Spleen (tissue), 11 donors: ENCODE results near the gene CPLANE1. TPM values are rescaled to one million over a fixed set of nuclear protein-coding genes. Genes with fewer than 3 reads are reported as not detected.

ENCODE experiments used
- DNase-seq: peaks from one replicate; pipeline ENCODE4 v3.0.0-alpha.2; 2020
- H3K27ac ChIP-seq, 8 donors: fragments of 200-600 bp; sonication (generic) in 7 of 8; 1 replicate in 4 of 8; 2 replicates in 4 of 8; pipeline versions ENCODE4 v1.5.0 to v1.8.0; 2016 to 2021; ENCODE audit warnings: inconsistent platforms in 4 of 8, mild to moderate bottlenecking in 4 of 8, moderate library complexity in 1 of 8
- H3K27me3 ChIP-seq, 7 donors: fragments of 200-600 bp; sonication (generic) in 6 of 7; replicated peaks in 1 of 7; 1 replicate in 4 of 7; 2 replicates in 3 of 7; pipeline versions ENCODE4 v1.5.0 to v1.8.0; 2016 to 2021; ENCODE audit warnings: inconsistent platforms in 3 of 7, mild to moderate bottlenecking in 1 of 7
- H3K36me3 ChIP-seq, 6 donors: fragments of 200-600 bp; sonication (generic) in 5 of 6; 1 replicate in 4 of 6; 2 replicates in 2 of 6; pipeline versions ENCODE4 v1.5.0 to v1.8.0; 2016 to 2021; ENCODE audit warnings: inconsistent platforms in 2 of 6
- H3K4me1 ChIP-seq, 6 donors: fragments of 200-600 bp; sonication (generic) in 5 of 6; 1 replicate in 3 of 6; 2 replicates in 3 of 6; pipeline versions ENCODE4 v1.5.0 to v1.8.0; 2016 to 2021; ENCODE audit warnings: inconsistent platforms in 3 of 6
- H3K4me3 ChIP-seq, 8 donors: fragments of 200-600 bp; sonication (generic) in 7 of 8; 1 replicate in 4 of 8; 2 replicates in 4 of 8; pipeline versions ENCODE4 v1.5.0 to v1.8.0; 2016 to 2021; ENCODE audit warnings: inconsistent platforms in 4 of 8, mild to moderate bottlenecking in 4 of 8, moderate library complexity in 2 of 8
- H3K9me3 ChIP-seq, 8 donors: fragments of 200-600 bp; sonication (generic) in 7 of 8; 1 replicate in 4 of 8; 2 replicates in 4 of 8; pipeline versions ENCODE4 v1.5.0 to v1.8.0; 2016 to 2021; ENCODE audit warnings: inconsistent platforms in 4 of 8
- CTCF ChIP-seq, 11 experiments: fragments of 200-600 bp in 7 of 11; fragments of 450-650 bp in 4 of 11; sonication (generic) in 4 of 11; IDR thresholded peaks in 8 of 11; conservative IDR thresholded peaks in 3 of 11; 1 replicate in 7 of 11; 2 replicates in 4 of 11; pipeline versions ENCODE4 v1.4.0 to v1.8.0; 2016 to 2021; ENCODE audit warnings: antibody characterized with exemption in 11 of 11, inconsistent platforms in 4 of 11, mild to moderate bottlenecking in 1 of 11
- POLR2A ChIP-seq, 3 donors: fragments of 450-650 bp; IDR thresholded peaks; one replicate each; pipeline ENCODE4 v1.5.1; 2017; ENCODE audit warnings: antibody characterized with exemption in 3 of 3, mild to moderate bottlenecking in 1 of 3
- POLR2AphosphoS5 ChIP-seq, 3 donors: sonication (generic); formaldehyde crosslinking; IDR thresholded peaks; one replicate each; pipeline ENCODE4 v1.5.1; 2017; ENCODE audit warnings: antibody characterized with exemption in 3 of 3
- WGBS, 5 donors: extraction: QIAGEN DNeasy Blood & Tissue Kit in 3 of 5; methylation state at CpG; one replicate each; pipeline versions ENCODE4 v1.1.5 to v1.1.7; 2013 to 2018; 5-methylcytosine and 5-hydroxymethylcytosine counted together
- intact Hi-C: fragments of 100-400 bp; cut with DNase I; formaldehyde crosslinking; loops from one replicate; pipeline ENCODE4 v1.15.0; 2023; ENCODE audit warnings: low total_unique reads
- polyA plus RNA-seq, 3 donors: library from polyadenylated mRNA; stranded (reverse); fragments of 200-250 nt; gene quantifications; one replicate each; pipeline ENCODE4 v1.2.1, GENCODE V29; 2013
- total RNA-seq, 7 donors: library from RNA; depleted of rRNA in 3 of 7; stranded (reverse); fragments of >200 nt in 3 of 7; fragmentation: NEBNext Ultra II Directional in 4 of 7; extraction: Animal tissue kit (Norgen Biotek cat#: 25700) in 4 of 7; gene quantifications; one replicate each; pipeline versions ENCODE4 v1.1.0 to v1.2.1, GENCODE V29; 2016 to 2021
- donor health status: healthy with polysubstance abuse.
- donor health status: DM: no; HTN: no; CAD: no; lungs with moderate emphysema.
- donor health status: DM: no; HTN: no; CAD: no.
- donor health status: Bipolar disorder and iron deficiency.
- donor health status: healthy.
- donor health status: DM: no; HTN: no; CAD: no.
- donor health status: DM: yes; HTN: yes; CAD: no.

CPLANE1 gene
- total and polyA plus RNA-seq, 10 donors, result 1.2 to 31.7 (median 19.1) TPM

GRCh38 chr5:37077146-37077545 lies 172.0 kb downstream of the CPLANE1 start:
- Histone ChIP-seq H3K27me3 (no peaks in the 10 kb centered on the region), H3K9me3 (no peaks in the 10 kb centered on the region), H3K27ac (no peak overlapping the region), H3K36me3 (peaks cover 0 to 28% (median 3%) of the 10 kb centered on the region in 6 donors), H3K4me3 (no peak overlapping the region), H3K4me1 (no peaks in the 10 kb centered on the region)
- TF ChIP-seq POLR2AphosphoS5 (IDR thresholded peaks at IDR 0.05) (no peak), POLR2A (IDR thresholded peaks at IDR 0.05) (no peak), CTCF (IDR thresholded peaks at IDR 0.05 in 8 of 11, conservative IDR thresholded peaks at IDR 0.05 in 3 of 11) (no peak)
- intact Hi-C loops, result no loop called here
- no peak for DNase-seq
- 83 to 91% (median 86%) methylated on average over 1 of the region's 1 CpG for WGBS, 5 donors

GRCh38 chr5:37075399-37075950 lies 173.7 kb downstream of the CPLANE1 start:
- H3K27ac ChIP-seq, result no peak overlapping the region
- H3K4me3 ChIP-seq, result no peak overlapping the region
- WGBS, 5 donors, result 91 to 95% (median 95%) methylated on average over 3 of the region's 3 CpGs
- no peak for TF ChIP-seq POLR2A (IDR thresholded peaks at IDR 0.05)
- TF ChIP-seq CTCF (IDR thresholded peaks at IDR 0.05 in 8 of 11, conservative IDR thresholded peaks at IDR 0.05 in 3 of 11), result no peak
- no peak for TF ChIP-seq POLR2AphosphoS5 (IDR thresholded peaks at IDR 0.05)
- intact Hi-C loops, result no loop called here
- H3K9me3 ChIP-seq, result no peaks in the 10 kb centered on the region
- H3K27me3 ChIP-seq, result no peaks in the 10 kb centered on the region
- peaks cover 0 to 26% (median 3%) of the 10 kb centered on the region in 6 donors for H3K36me3 ChIP-seq
- H3K4me1 ChIP-seq, result no peaks in the 10 kb centered on the region
- no peak for DNase-seq

- 79 to 97% (median 86%) methylated on average over 1 of the region's 1 CpG for WGBS, 5 donors
- no peak for DNase-seq
- TF ChIP-seq POLR2AphosphoS5 (IDR thresholded peaks at IDR 0.05) (no peak), CTCF (IDR thresholded peaks at IDR 0.05 in 8 of 11, conservative IDR thresholded peaks at IDR 0.05 in 3 of 11) (no peak), POLR2A (IDR thresholded peaks at IDR 0.05) (no peak)
- H3K27me3 ChIP-seq, result no peaks in the 10 kb centered on the region
- no peaks in the 10 kb centered on the region for H3K9me3 ChIP-seq
- H3K4me3 ChIP-seq, result no peak overlapping the region
- intact Hi-C loops, result no loop called here
- H3K36me3 ChIP-seq, result peaks cover 0 to under 1% (median 0%) of the 10 kb centered on the region in 6 donors
- no peak overlapping the region for H3K27ac ChIP-seq
- no peaks in the 10 kb centered on the region for H3K4me1 ChIP-seq
These were observed 177.1 kb downstream of the CPLANE1 start for GRCh38 chr5:37071901-37072581.

GRCh38 chr5:37071487-37071886 lies 177.7 kb downstream of the CPLANE1 start:
- Histone ChIP-seq H3K36me3 (peaks cover 0 to 6% (median 0%) of the 10 kb centered on the region in 6 donors), H3K4me3 (no peak overlapping the region), H3K27me3 (no peaks in the 10 kb centered on the region), H3K9me3 (no peaks in the 10 kb centered on the region), H3K4me1 (no peaks in the 10 kb centered on the region), H3K27ac (no peak overlapping the region)
- no peak for TF ChIP-seq POLR2AphosphoS5 (IDR thresholded peaks at IDR 0.05)
- TF ChIP-seq POLR2A (IDR thresholded peaks at IDR 0.05), result no peak
- no peak for TF ChIP-seq CTCF (IDR thresholded peaks at IDR 0.05 in 8 of 11, conservative IDR thresholded peaks at IDR 0.05 in 3 of 11)
- intact Hi-C loops, result no loop called here
- 79 to 93% (median 89%) methylated on average over 1 of the region's 1 CpG for WGBS, 5 donors
- no peak for DNase-seq
